Cortex of kidney (tissue), 1 donor: Measurements from ENCODE around the gene CCL22.
"Not testable (repeated sequence)": the region's sequence is repeated elsewhere in the genome, so short reads cannot be mapped to it uniquely, and the experiment has no call there.

Source experiments
- DNase-seq: peaks from one replicate; lab custom pipeline; 2025; lab: John Stamatoyannopoulos, UW

CCL22 gene

GRCh38 chr16:57347858-57348257, 10.7 kb upstream of the CCL22 start:
- no peak for DNase-seq

DNA sequence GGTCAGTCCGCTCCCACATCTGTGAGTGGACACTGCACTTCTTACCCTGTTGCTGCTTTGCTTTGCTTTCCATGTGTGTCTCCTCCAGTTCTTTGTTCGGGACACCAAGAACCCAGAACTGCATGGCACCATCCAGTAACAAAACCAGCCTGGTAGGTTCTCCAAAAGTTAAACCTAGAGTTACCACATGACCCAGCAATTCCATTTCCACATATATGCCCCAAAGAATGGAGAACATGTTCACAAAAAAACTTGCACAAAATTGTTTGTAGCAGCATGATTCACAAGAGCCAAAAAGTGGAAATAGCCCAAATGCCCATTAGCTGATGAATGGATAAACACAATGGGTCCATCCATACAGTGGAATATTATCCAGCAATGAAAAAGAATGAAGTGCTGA, 10.3 kb upstream of the CCL22 start:
- DNase-seq, result no peak

DNA sequence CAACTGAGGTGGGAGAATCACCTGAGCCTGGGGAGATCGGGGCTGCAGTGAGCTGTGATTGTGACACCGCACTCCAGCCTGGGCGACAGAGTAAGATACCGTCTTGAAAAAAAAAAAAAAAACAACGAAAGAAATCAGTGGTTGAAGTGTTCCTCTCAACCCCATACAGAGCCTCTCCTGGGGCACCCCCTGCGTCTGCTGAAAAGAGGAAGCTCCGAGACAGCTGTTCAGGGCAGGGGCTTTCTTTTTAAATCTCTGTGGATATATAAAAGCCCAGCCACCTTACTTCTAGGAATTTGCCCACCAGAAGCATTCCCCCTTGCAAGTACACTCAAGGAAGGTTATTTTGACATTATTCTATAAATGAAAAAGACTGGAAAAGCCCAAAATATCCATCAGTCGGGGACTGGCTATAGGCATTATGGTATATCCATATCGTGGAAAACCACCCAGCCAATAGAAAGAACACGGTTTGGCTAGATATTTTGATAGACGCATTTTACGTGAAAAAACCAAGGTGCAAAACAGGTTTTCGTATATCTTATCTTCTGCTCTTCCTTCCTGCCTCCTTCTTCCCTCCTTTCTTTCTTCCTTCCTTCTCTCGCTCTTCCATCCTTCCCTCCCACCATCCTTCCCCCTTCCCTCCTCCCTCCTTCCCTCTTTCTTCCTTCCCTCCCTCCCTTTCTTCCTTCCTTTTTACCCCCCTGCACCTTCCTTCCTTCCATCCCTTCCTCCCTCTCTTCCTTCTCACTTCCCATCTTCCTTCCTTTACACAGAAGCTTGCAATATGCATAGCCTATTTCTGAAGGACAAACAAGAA, 9.2 kb upstream of the CCL22 start:
- DNase-seq, result no peak

DNA sequence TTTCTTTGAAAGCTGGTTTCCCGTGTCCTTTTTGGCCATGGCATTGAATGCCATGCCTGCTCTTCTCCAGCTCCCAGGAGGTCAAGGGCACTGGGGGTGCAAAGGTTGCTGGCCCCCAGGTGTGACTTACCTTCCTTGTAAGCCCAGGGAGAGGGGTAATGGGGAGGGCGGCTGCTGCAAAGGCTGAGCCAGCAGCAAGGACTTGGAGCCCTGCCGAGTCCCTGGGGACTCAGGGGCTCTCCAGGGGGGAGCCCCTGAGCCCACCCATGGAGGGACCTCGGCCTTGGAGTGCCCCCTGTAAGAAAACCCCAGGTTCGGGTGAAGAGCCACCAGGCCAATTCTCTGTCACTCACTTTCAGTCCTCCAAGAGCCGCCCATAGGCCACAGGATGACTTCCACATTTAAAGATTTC, 5.9 kb upstream of the CCL22 start:
- no peak for DNase-seq

GRCh38 chr16:57354311-57354710, 4.3 kb upstream of the CCL22 start:
- DNase-seq, result no peak

GRCh38 chr16:57355898-57356414, 2.6 kb upstream of the CCL22 start:
- no peak for DNase-seq

DNA sequence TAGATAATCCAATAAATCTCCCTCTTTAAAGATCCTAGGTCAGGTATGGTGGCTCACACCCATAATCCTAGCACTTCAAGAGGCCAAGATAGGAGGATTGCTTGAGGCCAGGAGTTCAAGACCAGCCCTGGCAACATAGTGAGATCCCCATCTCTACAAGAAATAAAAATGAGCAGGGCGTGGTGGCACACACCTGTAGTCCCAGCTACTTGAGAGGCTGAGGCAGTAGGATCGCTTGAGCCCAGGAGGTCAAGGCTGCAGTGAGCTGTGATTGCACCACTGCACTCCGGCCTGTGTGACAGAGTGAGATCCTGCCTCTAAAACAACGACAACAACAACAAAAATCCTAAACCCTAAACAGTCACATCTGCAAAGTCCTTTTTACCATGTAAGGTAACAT, 2.0 kb upstream of the CCL22 start:
- no peak for DNase-seq

DNA sequence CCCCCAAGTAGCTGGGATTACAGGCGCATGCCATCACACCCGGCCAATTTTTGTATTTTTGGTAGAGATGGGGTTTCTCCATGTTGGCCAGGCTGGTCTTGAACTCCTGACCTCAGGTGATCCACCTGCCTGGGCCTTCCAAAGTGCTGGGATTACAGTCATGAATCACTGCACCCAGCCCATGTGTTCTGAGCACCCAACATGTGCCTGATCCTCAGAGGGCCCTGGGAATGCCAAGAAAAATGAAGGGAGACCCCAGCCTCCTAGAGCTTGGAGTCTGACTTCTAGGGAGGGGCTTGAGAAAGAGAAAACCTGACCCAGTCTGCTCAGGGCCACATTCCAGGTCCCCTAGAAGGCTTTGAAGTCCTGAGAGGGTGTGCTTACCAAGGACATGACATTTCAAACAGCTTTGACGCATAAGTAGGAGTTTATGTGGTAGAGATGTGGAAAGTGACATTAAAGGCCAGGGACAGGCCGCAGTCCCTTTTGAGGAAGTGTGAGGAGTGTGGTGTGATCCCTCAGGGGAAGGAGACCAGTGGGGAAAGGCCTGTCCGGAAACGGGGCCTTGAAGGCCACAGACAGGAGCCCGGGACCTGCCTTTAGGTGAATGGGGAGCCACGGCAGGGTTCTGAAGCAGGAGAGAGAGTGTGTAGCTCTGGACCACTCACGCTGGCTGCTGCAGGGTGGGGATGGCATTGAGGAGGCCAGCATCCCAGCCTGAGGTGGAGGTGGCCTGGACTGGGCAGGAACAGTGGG, 1.1 kb upstream of the CCL22 start:
- DNase-seq, result no peak

GRCh38 chr16:57358086-57358420, 530 bp upstream of the CCL22 start:
- no peak for DNase-seq

DNA sequence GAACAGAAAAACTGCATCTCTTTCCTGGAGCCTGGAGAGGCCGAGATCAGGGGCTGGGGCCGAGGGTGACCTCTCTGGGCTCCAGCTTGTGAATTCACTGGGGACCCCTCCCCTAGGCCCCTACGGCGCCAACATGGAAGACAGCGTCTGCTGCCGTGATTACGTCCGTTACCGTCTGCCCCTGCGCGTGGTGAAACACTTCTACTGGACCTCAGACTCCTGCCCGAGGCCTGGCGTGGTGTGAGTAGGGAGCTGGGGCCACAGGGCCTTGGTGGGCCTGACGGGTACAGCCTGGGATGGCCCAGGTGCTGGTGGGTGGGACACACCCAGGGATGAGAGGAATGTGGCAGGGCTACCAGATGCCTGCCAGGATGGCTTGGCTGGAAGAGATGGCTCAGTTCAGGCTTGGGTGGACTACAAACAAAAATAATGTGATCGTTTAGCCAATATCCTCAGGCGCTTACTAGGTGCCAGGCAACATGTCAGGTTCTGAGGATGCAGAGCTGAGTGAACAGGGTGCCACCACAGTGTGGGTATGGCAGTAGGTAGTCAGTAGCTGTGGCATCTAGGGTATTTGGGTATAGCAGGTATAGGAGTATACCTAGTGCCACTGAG, 1.8 kb downstream of the CCL22 start:
- no peak for DNase-seq

DNA sequence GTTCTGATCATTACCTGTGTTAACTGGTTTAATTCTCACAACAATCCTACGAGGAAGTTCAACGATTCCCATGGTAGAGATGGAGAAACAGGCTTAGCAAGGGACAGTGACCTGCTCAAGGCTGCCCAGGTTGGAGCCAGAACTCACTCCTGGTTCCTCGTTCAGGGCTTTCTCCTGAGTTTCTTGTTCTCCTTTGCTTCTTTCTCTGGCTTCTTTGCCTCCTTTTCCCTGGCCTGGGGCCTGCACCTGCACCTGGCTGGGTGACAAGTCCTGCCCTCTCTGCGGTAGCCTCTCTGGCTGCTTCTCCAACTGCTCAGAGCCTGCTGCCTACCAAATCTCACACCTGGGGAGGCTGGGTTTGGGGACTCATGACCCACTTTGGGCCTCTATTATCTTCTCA, 2.8 kb downstream of the CCL22 start:
- DNase-seq, result no peak

DNA sequence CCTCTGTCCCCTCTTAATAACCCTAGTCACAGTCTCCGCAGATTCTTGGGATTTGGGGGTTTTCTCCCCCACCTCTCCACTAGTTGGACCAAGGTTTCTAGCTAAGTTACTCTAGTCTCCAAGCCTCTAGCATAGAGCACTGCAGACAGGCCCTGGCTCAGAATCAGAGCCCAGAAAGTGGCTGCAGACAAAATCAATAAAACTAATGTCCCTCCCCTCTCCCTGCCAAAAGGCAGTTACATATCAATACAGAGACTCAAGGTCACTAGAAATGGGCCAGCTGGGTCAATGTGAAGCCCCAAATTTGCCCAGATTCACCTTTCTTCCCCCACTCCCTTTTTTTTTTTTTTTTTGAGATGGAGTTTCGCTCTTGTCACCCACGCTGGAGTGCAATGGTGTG, 5.6 kb downstream of the CCL22 start:
- DNase-seq, result no peak

GRCh38 chr16:57366544-57367040, 8.0 kb downstream of the CCL22 start:
- DNase-seq, result no peak

DNA sequence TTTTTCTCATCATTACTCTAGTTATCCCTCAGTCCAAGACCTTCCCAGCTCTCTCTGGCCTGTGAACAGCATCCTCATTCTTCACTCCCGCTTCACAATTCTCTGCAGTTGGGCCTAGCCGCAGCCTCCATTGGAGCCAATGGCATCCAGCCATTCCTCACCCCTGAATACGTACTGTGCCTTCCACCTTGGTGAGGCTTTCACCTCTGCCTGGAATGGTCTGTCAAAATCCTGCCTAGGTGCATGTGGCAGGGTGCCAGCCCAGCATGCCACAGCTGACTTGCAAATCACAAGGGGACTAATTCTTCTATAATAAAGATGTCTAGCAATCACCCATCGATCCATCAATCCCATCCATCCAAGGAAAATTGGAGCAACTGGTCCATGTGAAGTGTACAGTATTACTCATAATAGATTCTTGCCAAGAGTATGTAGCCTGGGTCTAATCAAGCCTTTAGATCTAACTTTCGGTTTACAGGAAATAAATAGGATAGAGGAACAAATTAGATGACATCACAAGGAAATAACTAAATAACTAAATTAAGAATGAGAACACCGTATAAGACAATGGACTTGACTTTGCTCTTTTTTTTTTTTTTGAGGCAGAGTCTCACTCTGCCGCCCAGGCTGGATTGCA, 8.7 kb downstream of the CCL22 start:
- DNase-seq, result no peak

DNA sequence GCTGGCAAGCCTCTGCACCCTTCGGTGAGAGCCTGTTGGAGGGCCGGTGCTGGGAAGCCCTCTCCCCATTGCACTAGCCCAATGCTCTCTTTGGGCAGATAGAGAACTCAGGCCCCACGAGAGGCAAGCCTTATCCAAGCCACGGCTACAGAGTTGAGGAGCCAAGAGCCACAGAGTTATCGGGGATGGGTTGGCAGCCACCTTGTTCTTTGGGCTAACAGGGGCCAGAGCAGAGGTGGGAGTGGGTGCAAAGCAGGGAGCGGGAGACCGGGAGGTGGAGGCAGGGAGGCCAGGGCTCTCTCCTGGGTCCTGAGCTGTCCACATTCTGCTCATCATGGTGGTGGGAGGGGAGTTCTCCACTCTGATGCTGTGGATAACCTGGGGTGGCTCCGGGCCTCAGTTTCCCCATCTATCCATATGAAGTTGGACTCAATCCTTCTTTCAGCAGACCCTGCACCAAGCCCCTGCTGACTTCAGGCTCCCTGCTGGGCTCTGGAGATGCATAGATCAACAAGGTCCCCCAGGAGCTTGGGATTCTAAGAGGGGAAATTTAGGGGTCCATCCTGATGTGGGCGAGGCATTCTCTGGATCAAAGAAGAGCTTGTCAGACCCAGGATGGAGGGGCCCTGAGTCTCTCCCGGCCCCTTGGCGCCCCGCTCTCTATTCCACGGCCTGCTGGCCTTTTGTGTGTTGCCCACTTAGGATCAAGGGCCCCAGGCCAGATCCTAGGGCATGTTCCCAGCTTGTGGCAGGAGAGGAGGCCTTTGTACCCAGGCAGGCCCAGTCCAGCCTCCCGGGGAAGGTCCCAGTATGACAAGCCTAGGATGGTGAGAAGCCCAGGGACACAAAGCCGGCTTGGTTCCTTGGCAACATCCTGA, 13.2 kb downstream of the CCL22 start:
- no peak for DNase-seq

GRCh38 chr16:57372372-57373116, 14.0 kb downstream of the CCL22 start, which contains the start of gene CX3CL1:
Gene CX3CL1, plus strand, starts transcription at chr16:57372490. Its CDS starts 79 bp downstream, at chr16:57372569.
- DNase-seq, result no peak

DNA sequence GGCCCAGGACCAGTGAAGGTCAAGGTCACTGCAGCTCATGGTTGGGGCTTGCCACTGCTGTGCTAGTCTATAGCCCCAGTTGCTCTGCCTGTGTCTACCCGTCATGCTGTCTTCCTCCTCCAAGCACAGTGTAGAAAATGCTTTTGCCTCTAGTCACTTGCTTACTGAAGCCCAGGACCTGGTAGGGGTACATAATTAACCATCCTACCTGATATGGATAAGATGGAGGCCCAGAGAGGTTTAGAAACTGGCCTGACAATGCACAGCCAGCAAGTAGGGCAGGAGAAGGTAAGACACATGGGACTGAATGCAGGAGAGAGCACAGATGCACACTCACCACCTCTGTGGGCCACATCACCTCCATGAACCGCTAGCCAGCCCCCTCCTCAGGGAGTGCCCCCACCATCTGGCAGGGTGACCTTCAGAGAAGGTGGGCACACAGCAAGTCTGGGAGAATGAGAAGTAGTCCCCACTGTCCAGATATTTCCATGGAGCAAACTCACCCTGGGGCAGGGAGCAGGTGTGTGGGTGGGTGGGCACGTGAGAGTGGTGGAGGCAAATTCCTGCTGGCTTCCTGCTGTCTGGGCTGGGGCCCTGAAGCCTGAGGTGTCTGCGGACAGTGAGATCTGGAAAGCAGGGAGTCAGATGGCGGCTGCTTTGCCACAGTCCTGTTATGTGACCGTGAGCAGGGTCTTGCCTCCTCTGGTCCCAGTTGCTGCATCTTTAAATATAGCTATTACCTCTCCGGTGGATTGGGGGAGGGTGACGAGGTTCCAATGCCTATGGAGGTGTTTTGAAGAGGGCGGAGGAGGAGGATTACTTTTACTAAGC, 14.7 kb downstream of the CCL22 start:
- no peak for DNase-seq

DNA sequence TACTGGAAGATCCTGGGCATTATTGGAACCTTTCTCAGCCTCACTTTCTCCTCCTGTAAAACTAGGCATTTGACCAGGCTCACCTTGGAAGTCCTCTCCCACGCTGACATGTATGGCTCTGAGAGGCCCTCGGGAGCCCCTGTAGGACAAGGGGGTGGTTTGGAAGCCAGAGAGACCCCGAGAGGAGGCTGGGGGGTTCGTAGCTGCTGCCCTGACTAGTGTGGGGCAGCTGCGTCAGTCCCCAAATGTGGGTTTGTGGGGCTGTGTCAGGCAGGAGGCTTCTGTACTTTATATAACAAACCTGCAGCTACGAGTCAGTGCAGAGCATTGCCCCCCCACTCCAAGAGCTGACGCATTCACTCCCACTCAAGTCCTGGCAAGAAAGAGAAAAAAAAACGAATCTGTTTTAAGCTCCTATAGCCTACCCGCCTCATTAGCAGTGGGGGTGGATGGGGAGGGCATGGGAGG, 15.5 kb downstream of the CCL22 start:
- DNase-seq, result no peak

GRCh38 chr16:57374925-57375465, 16.4 kb downstream of the CCL22 start:
- not testable (repeated sequence) for DNase-seq
